Esophagus (tissue), 2 donors: ENCODE data around the gene PLA2R1. TPM values are rescaled to one million over a fixed set of nuclear protein-coding genes. Genes with fewer than 3 reads are reported as not detected.

Experiments used
- H3K27ac ChIP-seq, 2 donors: one replicate each; pipeline ENCODE4 v1.5.1; 2013; ENCODE audit warnings: low read depth in 2 of 2, mild to moderate bottlenecking in 2 of 2, inconsistent platforms in 1 of 2, low read length in 1 of 2, moderate library complexity in 1 of 2
- H3K27me3 ChIP-seq, 2 donors: one replicate each; pipeline ENCODE4 v1.6.1; 2013; ENCODE audit warnings: low read length in 2 of 2, control low read depth in 1 of 2, mild to moderate bottlenecking in 1 of 2; ENCODE audit not compliant: insufficient read depth in 2 of 2, control insufficient read depth in 1 of 2
- H3K36me3 ChIP-seq, 2 donors: one replicate each; pipeline ENCODE4 v1.6.1; 2013; ENCODE audit warnings: low read length in 1 of 2; ENCODE audit not compliant: control insufficient read depth in 2 of 2, insufficient read depth in 2 of 2
- H3K4me1 ChIP-seq, 2 donors: one replicate each; pipeline ENCODE4 v1.6.1; 2013; ENCODE audit warnings: low read length in 1 of 2; ENCODE audit not compliant: control insufficient read depth in 2 of 2, insufficient read depth in 2 of 2
- H3K4me3 ChIP-seq, 2 donors: one replicate each; pipeline ENCODE4 v1.5.1; 2013; ENCODE audit warnings: low read length in 2 of 2, mild to moderate bottlenecking in 2 of 2, low read depth in 1 of 2, moderate library complexity in 1 of 2
- H3K9me3 ChIP-seq, 2 donors: one replicate each; pipeline ENCODE4 v1.6.1; 2013; ENCODE audit warnings: mild to moderate bottlenecking in 2 of 2, low read depth in 1 of 2, low read length in 1 of 2, moderate library complexity in 1 of 2; ENCODE audit not compliant: control insufficient read depth in 2 of 2, insufficient read depth in 1 of 2
- WGBS, 2 donors: extraction: QIAGEN DNeasy Blood & Tissue Kit; methylation state at CpG; one replicate each; pipeline ENCODE4 v1.1.7; 2013; 5-methylcytosine and 5-hydroxymethylcytosine counted together
- polyA plus RNA-seq, 2 donors: library from polyadenylated mRNA; stranded (reverse); fragments of 200-250 nt; gene quantifications; one replicate each; pipeline ENCODE4 v1.2.3, GENCODE V29; 2013
- donor health status: healthy with polysubstance abuse.
- donor health status: Bipolar disorder and iron deficiency.

Gene PLA2R1
- polyA plus RNA-seq, 2 donors = 3.8 to 6.2 TPM

GRCh38 chr2:159936471-159936870 is 125.9 kb downstream of the PLA2R1 start:
- Histone ChIP-seq H3K27ac (no peak overlapping the region), H3K9me3 (peaks cover 0 to 3% of the 10 kb centered on the region in 2 donors), H3K4me3 (no peak overlapping the region), H3K27me3 (no peaks in the 10 kb centered on the region), H3K4me1 (no peaks in the 10 kb centered on the region), H3K36me3 (no peaks in the 10 kb centered on the region)
- WGBS, 2 donors = 86 to 90% methylated on average over 4 of the region's 4 CpGs

- peaks cover 0 to 3% of the 10 kb centered on the region in 2 donors for H3K9me3 ChIP-seq
- 39 to 54% methylated on average over 2 of the region's 2 CpGs for WGBS, 2 donors
These were observed 128.7 kb downstream of the PLA2R1 start for GRCh38 chr2:159933727-159934049.

GRCh38 chr2:159933040-159933726 is 129.2 kb downstream of the PLA2R1 start:
- Histone ChIP-seq H3K27me3 (no peaks in the 10 kb centered on the region), H3K9me3 (peaks cover 0 to 3% of the 10 kb centered on the region in 2 donors), H3K36me3 (no peaks in the 10 kb centered on the region), H3K4me1 (no peaks in the 10 kb centered on the region), H3K4me3 (no peak overlapping the region), H3K27ac (no peak overlapping the region)
- 87% methylated on average over 2 of the region's 2 CpGs for WGBS, 2 donors

More at GRCh38 chr2:159933727-159934049, 128.7 kb downstream of the PLA2R1 start:
- no peaks in the 10 kb centered on the region for H3K4me1 ChIP-seq
- no peaks in the 10 kb centered on the region for H3K27me3 ChIP-seq
- no peak overlapping the region for H3K27ac ChIP-seq
- no peak overlapping the region for H3K4me3 ChIP-seq
- H3K36me3 ChIP-seq = no peaks in the 10 kb centered on the region

GRCh38 chr2:159926695-159927094 is 135.7 kb downstream of the PLA2R1 start:
- H3K4me3 ChIP-seq = no peak overlapping the region
- no peak overlapping the region for H3K27ac ChIP-seq
- peaks cover 0 to 3% of the 10 kb centered on the region in 2 donors for H3K4me1 ChIP-seq
- H3K36me3 ChIP-seq = no peaks in the 10 kb centered on the region
- no peaks in the 10 kb centered on the region for H3K9me3 ChIP-seq
- WGBS, 2 donors = 75 to 84% methylated on average over 2 of the region's 2 CpGs
- no peaks in the 10 kb centered on the region for H3K27me3 ChIP-seq

- H3K4me1 ChIP-seq = peaks cover 0 to 5% of the 10 kb centered on the region in 2 donors
- no peaks in the 10 kb centered on the region for H3K27me3 ChIP-seq
- H3K27ac ChIP-seq = no peak overlapping the region
- WGBS, 2 donors = 67 to 73% methylated on average over 3 of the region's 3 CpGs
- no peak overlapping the region for H3K4me3 ChIP-seq
- H3K36me3 ChIP-seq = no peaks in the 10 kb centered on the region
- no peaks in the 10 kb centered on the region for H3K9me3 ChIP-seq
These were observed 136.4 kb downstream of the PLA2R1 start for GRCh38 chr2:159925975-159926374.

DNA sequence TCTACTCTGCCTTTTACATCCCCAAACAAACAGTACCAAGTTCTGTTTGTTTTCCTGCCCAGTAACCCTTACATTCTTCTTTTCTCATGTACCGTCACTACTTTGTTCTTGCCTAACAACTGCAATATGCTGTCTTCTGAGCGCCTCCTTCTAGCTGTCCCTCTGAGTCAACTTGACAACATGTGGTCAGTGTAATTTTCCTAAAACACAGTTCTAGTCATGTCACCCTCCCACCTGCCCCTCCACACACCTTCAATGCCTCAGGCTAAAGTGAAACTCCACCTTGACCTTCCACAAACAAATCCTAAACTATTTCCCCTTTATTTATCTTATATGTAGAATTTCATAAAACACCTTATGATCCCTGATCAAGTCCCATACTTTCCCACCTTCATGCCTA is 139.9 kb downstream of the PLA2R1 start:
- no peaks in the 10 kb centered on the region for H3K36me3 ChIP-seq
- 77 to 84% methylated on average over 2 of the region's 2 CpGs for WGBS, 2 donors
- H3K27me3 ChIP-seq = no peaks in the 10 kb centered on the region
- H3K27ac ChIP-seq = no peak overlapping the region
- no peaks in the 10 kb centered on the region for H3K9me3 ChIP-seq
- no peak overlapping the region for H3K4me3 ChIP-seq
- peaks cover 0 to 5% of the 10 kb centered on the region in 2 donors for H3K4me1 ChIP-seq

- no peaks in the 10 kb centered on the region for H3K36me3 ChIP-seq
- H3K27ac ChIP-seq = no peak overlapping the region
- WGBS, 2 donors = 19 to 24% methylated on average over 17 of the region's 17 CpGs
- H3K27me3 ChIP-seq = no peaks in the 10 kb centered on the region
- peaks cover 0 to 5% of the 10 kb centered on the region in 2 donors for H3K4me1 ChIP-seq
- no peaks in the 10 kb centered on the region for H3K9me3 ChIP-seq
- H3K4me3 ChIP-seq = no peak overlapping the region
These were observed 140.5 kb downstream of the PLA2R1 start for GRCh38 chr2:159921752-159922404.

DNA sequence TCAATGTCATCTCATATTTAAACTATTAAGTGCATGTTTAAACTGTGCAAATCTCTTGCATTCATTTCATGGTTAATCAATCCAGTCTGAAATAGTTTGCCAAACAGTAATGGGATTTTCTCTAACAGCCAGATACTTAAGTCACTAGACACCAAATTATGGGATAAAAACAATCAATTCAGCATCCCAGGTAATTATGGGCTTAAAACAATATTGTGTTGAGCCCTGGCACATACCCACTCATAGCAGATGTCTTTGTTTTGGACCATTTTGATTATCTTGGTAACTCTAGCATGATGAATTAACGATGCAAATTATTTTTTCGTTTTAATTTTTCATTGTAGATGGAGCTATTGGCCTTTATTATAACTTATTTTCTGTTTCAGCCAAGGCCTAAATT is 145.9 kb downstream of the PLA2R1 start:
- Histone ChIP-seq H3K36me3 (no peaks in the 10 kb centered on the region), H3K9me3 (no peaks in the 10 kb centered on the region), H3K4me3 (no peak overlapping the region), H3K27me3 (no peaks in the 10 kb centered on the region), H3K4me1 (no peaks in the 10 kb centered on the region), H3K27ac (no peak overlapping the region)
- WGBS, 2 donors = 83 to 87% methylated on average over 2 of the region's 2 CpGs

GRCh38 chr2:159913900-159914299 is 148.5 kb downstream of the PLA2R1 start:
- Histone ChIP-seq H3K27me3 (no peaks in the 10 kb centered on the region), H3K4me3 (no peak overlapping the region), H3K27ac (no peak overlapping the region), H3K9me3 (no peaks in the 10 kb centered on the region), H3K4me1 (no peaks in the 10 kb centered on the region), H3K36me3 (no peaks in the 10 kb centered on the region)
- WGBS, 2 donors = 88 to 89% methylated on average over 2 of the region's 2 CpGs

- 93% methylated on average over 4 of the region's 4 CpGs for WGBS, 2 donors
These were observed 149.8 kb downstream of the PLA2R1 start for GRCh38 chr2:159912580-159912979.

More at GRCh38 chr2:159912580-159912979, 149.8 kb downstream of the PLA2R1 start:
- Histone ChIP-seq H3K9me3 (no peaks in the 10 kb centered on the region), H3K27me3 (no peaks in the 10 kb centered on the region), H3K4me3 (no peak overlapping the region), H3K27ac (no peak overlapping the region), H3K36me3 (no peaks in the 10 kb centered on the region), H3K4me1 (no peaks in the 10 kb centered on the region)
